HUDEP-2 (cell line): Measurements from ENCODE around the gene GPATCH2.
"Not testable (repeated sequence)": the region's sequence is repeated elsewhere in the genome, so short reads cannot be mapped to it uniquely, and the experiment has no call there.

ENCODE experiments used
- DNase-seq, 76 experiments: peaks; one replicate each; lab custom pipeline; 2025; ENCODE audit not compliant: unreplicated experiment in 76 of 76; lab: John Stamatoyannopoulos, UW

Gene GPATCH2

DNA sequence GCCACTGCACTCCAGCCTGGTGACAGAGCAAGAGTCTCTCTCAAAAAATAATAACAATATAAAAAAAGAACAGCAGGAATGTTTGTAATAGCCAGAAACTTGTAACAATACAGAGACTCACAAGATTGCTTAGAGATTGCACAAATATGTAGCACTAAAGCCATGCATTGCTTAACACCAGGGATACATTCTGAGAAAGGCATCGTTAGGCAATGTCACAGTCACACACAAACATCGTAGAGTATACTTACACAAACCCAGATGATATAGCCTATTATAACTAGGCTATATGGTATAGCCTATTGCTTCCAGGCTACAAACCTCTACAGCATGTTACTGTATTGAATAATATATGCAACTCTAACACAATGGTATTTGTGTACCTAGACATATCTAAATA, 45.3 kb downstream of the GPATCH2 start:
- DNase-seq, result no peak

DNA sequence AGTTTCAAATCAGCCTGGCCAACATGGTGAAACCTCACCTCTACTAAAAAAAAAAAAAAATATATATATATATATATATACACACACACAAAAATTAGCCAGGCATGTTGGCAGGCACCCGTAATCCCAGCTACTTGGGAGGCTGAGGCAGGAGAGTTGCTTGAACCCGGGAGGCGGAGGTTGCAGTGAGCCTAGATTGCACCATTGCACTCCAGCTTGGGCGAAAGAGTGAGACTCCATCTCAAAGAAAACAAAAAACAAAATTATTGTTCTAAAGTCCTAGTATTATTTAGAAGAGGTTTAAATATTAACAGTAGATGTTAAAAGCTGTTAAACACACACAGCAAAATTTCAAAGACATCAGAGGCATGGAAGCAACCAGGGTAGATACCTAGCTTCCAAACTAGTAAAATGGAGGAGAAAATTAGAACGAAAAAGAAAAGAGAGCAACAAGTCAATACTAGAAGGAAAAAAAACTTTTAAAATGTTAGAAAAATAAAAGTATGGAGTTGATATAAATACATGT, 46.5 kb downstream of the GPATCH2 start:
- not testable (repeated sequence) for DNase-seq

DNA sequence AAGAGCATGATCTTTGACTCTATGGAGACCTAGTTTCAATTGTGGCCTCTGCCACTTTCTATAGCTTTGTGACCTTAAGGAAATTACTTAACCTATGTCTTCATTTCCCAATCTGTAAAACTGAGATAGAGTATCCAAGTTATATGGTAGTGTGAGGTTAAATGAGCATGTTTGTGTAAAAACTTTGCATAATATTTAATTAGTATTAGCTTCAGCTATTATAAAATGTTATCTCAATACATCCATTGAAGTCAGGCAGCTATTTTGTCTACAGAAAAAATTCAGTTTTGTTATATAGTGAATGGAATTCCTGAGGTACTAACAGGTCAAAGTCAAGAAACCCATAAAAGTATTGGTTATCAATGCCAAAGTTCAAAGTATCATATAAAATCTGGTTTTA, 53.6 kb downstream of the GPATCH2 start:
- DNase-seq, result no peak

DNA sequence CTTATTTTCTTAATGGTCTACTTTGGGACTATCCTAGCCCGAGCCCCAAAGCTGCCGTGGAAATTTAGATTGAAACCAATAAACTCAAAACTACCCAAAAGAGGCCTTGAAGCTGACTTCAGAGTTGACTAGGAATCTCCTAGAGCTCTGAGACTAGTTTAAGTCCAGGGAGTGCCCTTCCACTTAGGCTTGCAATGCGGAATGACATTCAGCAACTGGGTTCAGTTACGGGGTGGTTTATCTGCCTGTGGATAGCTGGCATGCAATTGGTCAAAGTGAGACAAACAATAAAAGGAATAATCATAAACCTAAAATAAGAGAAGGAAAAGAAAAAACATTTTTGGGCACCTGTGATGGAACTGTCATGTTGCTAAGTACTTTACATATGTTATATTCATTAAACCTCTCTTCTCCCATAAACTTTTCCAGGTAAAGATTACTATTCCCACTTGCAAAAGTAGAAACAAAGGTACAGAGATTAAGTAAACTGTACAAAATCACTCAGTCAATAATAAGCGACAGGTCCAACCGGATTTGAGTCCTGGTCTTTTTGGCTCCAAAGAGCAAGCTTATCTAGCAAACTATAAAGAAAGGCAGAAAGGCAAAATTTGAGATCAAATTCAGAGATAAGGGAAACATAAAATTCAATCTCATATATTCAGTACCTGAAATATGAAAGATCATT, 56.5 kb downstream of the GPATCH2 start:
- DNase-seq, result no peak

DNA sequence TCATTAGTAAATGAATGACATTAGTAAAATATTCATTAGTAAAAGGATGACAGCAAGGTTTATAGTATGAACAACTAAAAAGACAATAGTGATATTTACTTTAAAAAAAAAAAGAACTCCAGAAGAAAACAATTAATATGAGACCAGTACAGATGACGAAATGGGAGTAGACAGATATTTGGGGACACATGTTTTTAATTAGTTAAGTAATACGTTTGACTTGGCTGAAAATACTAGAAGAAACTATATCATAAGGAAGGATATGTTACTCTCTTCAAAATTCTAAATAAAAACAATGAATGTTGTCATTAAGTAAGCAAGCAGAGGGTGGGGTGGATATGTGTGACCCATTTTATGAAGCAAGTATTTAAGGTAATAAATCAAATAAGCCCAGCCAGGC, 61.9 kb downstream of the GPATCH2 start:
- no peak for DNase-seq

DNA sequence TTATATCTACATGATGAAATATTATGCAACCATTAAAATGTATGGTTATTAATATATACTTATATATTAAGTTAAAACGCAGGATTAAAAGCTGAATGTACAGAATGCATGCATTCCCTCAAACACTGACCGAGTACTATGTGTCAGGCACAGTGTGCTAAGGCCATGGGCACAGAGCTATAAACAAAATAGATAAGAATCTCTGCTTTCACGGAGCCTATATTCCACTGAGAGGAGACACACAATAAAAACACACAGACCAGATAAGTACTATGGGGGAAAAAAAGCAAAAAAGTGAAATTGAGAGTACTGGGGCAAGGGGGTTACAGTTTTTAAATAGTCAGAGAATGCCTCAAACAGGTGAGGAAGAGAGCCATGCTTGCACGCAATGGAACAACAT, 62.7 kb downstream of the GPATCH2 start:
- DNase-seq, result no peak

DNA sequence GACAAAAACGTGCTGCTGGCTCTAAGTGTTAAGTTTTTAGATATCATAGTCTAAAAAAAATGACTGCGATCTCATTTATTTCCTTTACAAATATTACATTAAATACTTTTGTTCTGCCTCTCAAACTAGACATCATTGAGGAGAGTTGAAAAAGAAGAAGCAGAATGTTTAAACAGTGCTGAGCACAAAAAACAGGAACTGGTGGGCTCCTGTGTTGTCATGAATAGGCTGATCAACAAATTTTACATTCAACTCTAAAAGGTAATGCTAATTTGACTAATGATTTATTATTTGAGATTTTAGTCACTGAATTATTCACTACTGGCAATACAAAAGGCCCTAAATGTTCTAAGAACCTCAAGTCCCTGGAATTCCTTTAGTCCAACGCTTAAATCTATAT, 66.1 kb downstream of the GPATCH2 start:
- DNase-seq, result no peak

DNA sequence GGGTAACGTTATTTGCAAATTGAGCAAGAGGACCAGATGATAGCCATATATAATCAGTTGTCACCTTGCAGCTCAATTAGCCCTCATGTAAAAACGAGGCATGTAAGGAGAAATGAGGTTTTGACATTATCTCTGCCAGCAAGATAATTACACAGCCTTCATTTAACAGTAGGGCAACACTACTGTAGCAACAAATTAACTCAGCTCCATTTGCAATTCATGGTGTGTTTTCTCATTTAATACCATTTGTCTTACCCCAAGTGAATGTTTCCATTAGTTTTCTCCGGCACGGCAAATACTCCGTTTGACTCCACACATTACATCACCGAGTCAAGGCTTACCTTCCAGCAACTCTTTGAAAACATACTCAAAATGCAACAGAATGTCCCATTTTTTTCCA, 66.7 kb downstream of the GPATCH2 start:
- no peak for DNase-seq

DNA sequence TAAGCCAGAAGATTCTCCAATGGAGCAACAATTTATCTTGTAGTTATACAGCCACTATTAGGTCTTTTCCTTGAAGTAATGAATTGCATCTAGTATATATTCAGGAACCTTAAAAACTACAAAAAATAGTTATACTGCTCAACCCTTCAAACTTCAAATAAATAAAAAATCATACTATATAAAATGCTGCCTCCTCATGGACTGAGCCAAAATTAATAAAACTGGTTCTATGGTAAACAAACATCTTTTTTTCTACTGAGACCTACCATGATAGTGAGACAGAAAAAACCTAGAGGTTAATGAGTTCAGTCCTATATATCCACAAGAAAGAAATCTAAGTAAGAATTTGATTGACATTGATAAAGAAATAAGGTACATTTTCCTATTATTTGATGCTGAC, 67.7 kb downstream of the GPATCH2 start:
- DNase-seq, result no peak

DNA sequence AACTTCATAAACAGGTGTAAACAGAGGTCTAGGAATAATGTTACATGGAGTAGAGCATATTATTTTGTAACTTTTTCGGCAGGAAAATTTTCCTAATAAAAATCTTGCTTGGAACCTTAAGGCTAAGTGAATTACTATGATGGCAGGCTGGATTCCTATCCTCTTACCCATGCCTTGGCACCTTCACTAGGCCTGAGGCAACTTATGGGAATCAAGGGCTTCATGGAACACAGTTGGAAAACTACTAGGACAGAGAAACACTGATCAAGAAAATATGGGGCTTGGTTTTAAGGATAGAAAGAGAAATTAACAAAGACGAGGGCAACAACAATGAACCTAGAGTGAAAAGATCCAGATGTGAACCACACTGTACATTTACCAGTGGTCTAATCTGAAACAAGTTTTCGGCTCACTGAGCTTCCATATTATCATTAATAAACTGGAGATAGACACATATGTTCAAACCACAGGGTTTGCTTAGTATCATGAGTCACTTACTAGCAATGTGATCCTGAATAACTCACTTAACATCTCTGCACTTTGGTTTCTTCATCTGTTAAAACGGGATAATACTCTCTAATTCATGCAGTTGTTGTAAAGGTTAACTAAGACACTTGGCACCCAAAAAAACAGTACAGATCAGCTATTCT, 68.5 kb downstream of the GPATCH2 start:
- no peak for DNase-seq

DNA sequence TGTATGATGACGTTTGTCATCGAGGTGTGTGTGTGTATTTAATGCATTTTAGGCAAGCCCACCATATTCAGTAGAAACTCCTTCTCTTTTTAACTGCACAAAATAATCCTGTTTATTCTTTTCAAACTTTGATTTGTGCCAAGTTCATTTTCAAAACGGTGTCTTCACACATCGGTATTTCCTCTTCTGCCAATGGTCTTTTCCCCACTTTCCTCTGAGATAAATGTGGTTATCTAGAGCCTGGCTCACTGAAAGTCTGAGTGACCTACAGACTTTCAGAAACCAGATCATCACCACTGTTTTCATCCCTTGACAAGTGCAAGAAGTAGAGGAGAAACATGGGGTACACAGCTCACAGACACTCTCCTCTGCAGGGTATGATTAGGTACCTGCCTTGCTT, 69.4 kb downstream of the GPATCH2 start:
- DNase-seq, result no peak

DNA sequence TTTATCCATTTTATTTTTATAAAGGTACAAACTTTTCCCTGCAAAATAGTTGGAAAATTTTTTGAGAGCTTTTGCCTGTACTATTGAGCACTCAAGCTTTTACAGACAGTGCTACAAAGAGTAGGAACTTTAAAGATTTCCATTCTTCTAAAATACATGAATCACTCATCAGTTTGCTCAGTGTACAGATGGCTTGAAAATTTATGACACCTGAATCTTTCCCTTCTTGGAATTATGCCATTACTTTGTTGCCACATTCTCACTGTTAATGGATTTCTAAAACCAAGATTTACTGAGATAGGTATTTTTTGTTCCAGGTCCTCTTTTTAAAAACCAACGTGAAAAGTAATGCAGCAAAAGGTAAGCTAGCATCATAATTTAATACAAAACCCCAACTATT, 76.0 kb downstream of the GPATCH2 start:
- no peak for DNase-seq

DNA sequence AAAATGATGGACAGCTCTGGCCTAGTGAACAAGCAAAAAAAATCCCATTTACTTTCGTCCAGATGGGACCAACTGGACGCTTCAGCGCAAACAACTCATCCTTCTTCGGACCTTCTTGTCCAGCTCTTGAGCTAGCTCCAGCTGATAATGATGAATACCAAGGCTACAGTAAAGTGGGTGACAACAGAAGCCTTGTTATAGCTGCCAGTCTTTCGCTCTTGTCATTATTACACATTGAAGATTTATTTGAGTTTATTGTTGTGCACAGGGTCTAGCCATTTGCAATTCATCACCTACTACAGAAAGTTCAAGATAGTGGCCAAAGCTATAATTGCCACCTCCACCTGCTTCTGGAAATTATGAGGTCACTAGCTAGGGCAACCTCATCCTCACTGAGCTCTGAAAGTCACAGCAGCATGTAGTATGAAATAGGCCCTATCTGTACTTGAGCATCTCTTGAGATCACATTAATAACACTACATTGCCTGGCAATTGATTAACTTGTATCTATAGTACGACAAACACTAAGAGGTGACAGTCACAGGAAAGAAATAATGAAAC, 76.9 kb downstream of the GPATCH2 start:
- no peak for DNase-seq

DNA sequence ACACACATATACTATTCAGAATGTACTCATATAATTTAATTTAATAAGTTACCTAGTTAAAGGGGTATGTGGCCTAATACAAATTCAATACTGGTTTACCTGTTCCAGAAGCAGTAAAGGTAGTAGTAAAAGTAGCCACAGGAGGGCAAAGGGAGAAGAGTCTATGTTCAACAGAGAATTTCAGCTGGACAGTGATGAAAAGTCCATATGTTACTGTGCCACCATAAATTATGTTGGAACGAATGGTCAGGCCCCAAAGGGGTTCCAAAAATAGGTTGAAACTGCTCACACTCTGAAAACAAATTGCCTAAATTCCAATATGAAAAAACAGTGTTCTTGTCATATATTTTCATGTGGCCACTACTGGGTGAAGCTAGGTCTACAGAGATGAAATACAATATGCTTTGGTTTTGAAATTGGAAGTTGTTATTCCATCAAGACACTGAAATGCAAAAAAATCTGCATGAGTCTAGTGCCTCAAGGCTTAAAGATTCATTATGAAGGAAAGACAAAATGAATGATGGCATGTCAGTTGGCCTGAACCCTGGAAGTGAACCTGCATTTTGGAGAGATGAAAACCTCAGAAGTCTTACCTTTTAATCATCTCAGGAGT, 78.4 kb downstream of the GPATCH2 start:
- DNase-seq, result no peak

DNA sequence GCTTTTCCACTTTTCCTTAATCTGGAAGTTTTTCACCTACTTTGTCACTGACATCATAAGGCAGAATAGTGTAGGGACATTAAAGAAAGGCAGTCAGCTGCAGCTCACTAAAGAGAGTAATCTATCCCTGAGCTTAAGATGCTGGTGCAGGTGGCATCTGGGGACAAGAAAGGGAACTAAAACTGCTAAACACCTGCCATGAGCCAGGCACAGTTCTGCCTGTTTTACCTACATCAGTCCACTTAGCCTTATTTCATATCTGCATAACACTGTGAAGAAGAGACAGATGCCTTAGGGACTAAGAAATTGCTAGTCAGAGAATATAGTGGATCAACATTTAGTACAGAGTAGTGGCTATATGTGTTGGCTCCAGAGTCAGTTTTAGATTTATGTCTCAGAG, 88.1 kb downstream of the GPATCH2 start:
- DNase-seq, result no peak

DNA sequence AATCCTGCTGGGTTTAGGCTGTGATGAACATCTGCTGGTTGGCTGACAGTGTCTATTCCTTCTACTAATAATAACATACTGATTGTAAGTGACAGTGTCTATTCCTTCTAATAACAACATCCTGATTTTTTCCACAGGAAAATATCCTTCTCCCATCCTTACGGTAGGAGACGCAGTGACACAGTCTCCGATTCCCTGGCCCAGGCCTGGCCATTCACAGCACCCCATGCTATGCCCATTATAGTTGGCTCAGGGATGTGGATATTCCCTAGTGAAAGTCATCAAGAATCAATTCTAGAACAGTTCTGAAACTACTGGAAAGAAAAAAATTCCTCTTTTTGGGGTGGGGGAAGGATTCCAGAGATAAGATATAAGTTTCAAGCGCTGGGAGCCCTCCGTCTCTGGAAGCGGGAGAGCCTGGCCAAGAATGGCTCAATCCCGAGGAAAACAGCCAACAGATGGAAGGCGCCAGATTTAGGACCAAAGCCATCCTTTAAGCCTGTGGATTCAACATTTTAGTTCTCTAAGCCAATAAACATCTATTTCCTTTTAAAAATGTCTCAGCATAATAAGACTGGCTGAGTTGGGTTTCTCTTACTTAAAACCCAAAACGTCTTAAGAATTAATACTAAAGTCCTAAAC, 88.6 kb downstream of the GPATCH2 start:
- no peak for DNase-seq

DNA sequence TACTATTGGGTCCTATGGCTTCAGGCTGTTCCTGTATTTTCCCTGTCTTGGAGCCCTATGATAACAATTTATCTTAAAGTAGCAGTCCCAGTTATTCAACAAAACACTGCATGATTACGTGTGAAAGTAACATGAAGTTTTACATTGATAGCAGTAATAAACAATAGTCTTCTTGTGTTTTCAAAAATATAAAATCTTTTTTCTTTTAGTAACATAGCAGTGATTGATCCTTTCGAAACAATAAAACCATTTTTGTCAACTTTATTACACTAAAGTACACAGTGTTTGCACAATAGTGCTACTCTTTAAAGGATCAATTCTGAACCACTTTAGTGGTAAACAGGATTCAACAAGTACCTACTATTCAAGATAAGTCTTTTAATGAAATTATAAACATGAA, 90.6 kb downstream of the GPATCH2 start:
- DNase-seq, result no peak

DNA sequence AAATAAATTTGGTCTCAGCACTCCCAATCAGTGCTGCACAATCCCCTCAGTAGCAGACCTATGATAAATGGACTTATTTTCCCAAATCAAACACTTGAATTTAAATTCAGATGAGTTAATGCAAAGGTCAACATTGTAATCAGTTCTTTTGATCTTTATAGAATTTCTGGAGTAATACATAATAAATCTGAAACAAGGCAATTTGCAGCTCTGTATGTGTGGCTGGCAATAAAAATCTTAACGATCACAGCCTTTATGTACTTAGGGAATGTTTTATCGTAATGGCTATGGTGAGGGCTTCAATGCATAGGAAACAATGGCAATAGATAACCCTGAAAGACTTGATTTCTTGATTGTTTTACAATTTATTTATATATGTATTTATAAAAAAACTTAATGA, 91.4 kb downstream of the GPATCH2 start:
- DNase-seq, result no peak

DNA sequence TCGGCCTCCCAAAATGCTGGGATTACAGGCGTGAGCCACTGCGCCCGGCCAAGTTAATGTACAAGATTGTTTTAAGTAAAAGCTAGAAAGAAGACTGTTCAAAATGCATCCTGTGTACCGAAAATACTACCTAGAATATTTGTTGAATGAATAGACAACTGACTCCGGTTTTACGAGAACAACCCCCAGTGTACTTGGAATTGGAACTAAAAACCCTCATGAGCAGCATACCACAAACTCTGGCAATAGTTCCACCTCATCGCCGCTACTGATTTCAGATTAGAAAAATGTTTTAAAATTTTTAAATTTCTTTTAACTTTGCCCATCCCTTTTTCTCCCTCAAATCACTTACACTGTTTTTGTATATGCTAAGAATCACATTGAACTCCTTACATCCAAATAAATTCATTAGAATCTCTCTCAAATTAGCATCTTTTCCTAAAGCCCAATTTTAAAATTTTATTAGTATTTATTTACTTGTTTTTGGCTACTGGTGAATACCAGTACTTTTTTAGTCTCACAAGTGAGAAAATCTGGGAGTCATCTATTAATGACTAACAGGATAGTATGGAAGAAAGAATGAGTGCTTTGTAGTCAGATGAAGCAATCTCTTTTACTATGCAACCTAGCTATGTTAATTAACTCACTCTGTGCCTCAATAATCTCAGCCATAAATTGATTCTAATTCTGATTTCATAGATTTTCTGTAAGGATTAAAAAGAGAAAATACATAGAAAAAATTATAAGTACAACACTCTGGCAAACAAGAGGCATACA, 95.1 kb downstream of the GPATCH2 start:
- no peak for DNase-seq

DNA sequence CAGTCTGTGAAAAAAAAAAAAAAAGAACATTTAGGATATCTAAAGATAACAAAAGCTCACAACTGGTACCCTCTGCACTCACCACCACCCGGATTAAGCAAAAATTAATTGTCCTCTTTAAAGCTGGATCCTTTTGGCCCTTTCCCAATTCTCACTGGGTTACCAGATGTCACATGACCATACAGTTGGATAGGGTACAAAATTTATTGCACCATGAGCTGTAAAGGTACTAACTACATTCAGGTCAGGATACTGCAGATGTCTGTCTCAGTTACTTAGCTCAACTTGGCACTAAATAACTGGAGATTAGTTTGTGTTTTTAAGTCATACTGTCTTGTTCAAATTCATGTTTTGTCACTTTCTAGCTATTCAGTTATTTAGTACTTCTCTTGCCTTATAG, 96.3 kb downstream of the GPATCH2 start:
- no peak for DNase-seq

DNA sequence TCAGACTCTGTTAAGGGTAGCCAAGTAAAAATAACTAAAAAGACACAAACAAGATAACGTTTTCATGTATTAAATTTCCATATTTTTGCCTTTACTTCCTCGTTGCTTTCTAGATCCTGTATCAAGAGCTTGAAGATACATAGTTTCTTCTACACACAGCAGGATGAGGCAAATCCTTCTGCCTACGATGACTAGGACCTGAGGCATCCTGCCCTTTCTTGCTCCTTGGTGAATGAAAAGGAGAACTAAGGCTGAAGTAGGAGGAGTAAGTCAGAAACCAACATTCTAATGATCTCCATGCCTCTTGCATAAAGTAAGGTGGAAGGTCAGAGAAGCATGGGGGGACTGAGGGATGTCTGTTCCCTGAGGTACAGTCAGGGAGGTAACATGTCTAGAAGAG, 102.6 kb downstream of the GPATCH2 start:
- DNase-seq, result no peak
